Fibroblast of lung (primary cell): ENCODE results near the gene FECH. TPM values are rescaled to one million over a fixed set of nuclear protein-coding genes. Genes with fewer than 3 reads are reported as not detected.
"Not testable (repeated sequence)": the region's sequence is repeated elsewhere in the genome, so short reads cannot be mapped to it uniquely, and the experiment has no call there.

Experiments used
- DNase-seq, 2 donors: peaks; one replicate each; pipeline versions ENCODE4 v3.0.0 to v3.0.0-alpha.2; 2010; ENCODE audit warnings: low read depth in 2 of 2
- H2AFZ ChIP-seq: 2 replicates; pipeline ENCODE4 v1.5.1; 2012; ENCODE audit warnings: low read length, control low read depth, inconsistent platforms
- H3K27ac ChIP-seq: 2 replicates; pipeline ENCODE4 v1.5.1; 2011; ENCODE audit warnings: low read length, control low read depth; ENCODE audit not compliant: insufficient read depth
- H3K27me3 ChIP-seq: 2 replicates; pipeline ENCODE4 v1.5.1; 2011; ENCODE audit warnings: mild to moderate bottlenecking, low read length; ENCODE audit not compliant: control insufficient read depth, insufficient read depth
- H3K36me3 ChIP-seq: 2 replicates; pipeline ENCODE4 v1.5.1; 2011; ENCODE audit warnings: low read length; ENCODE audit not compliant: control insufficient read depth, insufficient read depth
- H3K4me1 ChIP-seq: 2 replicates; pipeline ENCODE4 v1.5.1; 2011; ENCODE audit warnings: low read length; ENCODE audit not compliant: control insufficient read depth, insufficient read depth; ENCODE audit errors: extremely low read depth
- H3K4me2 ChIP-seq: 2 replicates; pipeline ENCODE4 v1.5.1; 2011; ENCODE audit warnings: low read length, control low read depth; ENCODE audit not compliant: insufficient read depth; ENCODE audit errors: extremely low read depth
- H3K4me3 ChIP-seq, 4 experiments: fragments of 200-600 bp in 1 of 4; sonication (generic) in 1 of 4; replicated peaks in 1 of 4; 2 replicates each; pipeline ENCODE4 v1.5.1; 2011 to 2016; ENCODE audit warnings: low read length in 4 of 4, low read depth in 3 of 4, mild to moderate bottlenecking in 3 of 4, control low read depth in 2 of 4, inconsistent platforms in 1 of 4, mixed read lengths in 1 of 4; ENCODE audit not compliant: insufficient read depth in 1 of 4; ENCODE audit errors: control extremely low read depth in 1 of 4
- H3K79me2 ChIP-seq: 2 replicates; pipeline ENCODE4 v1.5.1; 2012; ENCODE audit warnings: mild to moderate bottlenecking, low read length, inconsistent platforms; ENCODE audit not compliant: control insufficient read depth, insufficient read depth
- H3K9ac ChIP-seq: 2 replicates; pipeline ENCODE4 v1.5.1; 2011; ENCODE audit warnings: mild to moderate bottlenecking, low read length, control low read depth; ENCODE audit not compliant: insufficient read depth
- H3K9me3 ChIP-seq: 2 replicates; pipeline ENCODE4 v1.5.1; 2012; ENCODE audit warnings: low read depth, low read length; ENCODE audit not compliant: control insufficient read depth, insufficient read depth
- H4K20me1 ChIP-seq: 2 replicates; pipeline ENCODE4 v1.5.1; 2011; ENCODE audit warnings: low read length; ENCODE audit not compliant: control insufficient read depth, insufficient read depth; ENCODE audit errors: extremely low read depth
- EZH2 ChIP-seq: IDR thresholded peaks from 2 replicates; pipeline ENCODE4 v1.5.1; 2012; ENCODE audit warnings: low read length, control low read depth, mild to moderate bottlenecking; ENCODE audit errors: missing control alignments
- polyA plus RNA-seq, 2 donors: library from polyadenylated mRNA; depleted of rRNA in 1 of 2; stranded (reverse) in 1 of 2; unstranded in 1 of 2; fragments of >200 nt; gene quantifications; 2 replicates each; pipeline ENCODE4 v1.2.1, GENCODE V29; 2011 to 2012; ENCODE audit warnings: missing spikeins in 1 of 2
- total RNA-seq: library from RNA; depleted of rRNA; stranded (reverse); fragments of >200 nt; gene quantifications from 2 replicates; pipeline ENCODE4 v1.2.1, GENCODE V29; 2014
- TF ChIP-seq, protein P1 (sequence below), 2 donors: IDR thresholded peaks in 1 of 2; conservative IDR thresholded peaks in 1 of 2; 1 replicate in 1 of 2; 2 replicates in 1 of 2; pipeline ENCODE4 v1.5.1; 2011 to 2012; ENCODE audit warnings: low read length in 2 of 2, control low read depth in 1 of 2, inconsistent platforms in 1 of 2, low read depth in 1 of 2, mild to moderate bottlenecking in 1 of 2

The FECH gene
- total and polyA plus RNA-seq, 2 donors (not counting 1 experiment from before 2014, with no cell fraction given): 23.8 to 44.4 TPM

DNA sequence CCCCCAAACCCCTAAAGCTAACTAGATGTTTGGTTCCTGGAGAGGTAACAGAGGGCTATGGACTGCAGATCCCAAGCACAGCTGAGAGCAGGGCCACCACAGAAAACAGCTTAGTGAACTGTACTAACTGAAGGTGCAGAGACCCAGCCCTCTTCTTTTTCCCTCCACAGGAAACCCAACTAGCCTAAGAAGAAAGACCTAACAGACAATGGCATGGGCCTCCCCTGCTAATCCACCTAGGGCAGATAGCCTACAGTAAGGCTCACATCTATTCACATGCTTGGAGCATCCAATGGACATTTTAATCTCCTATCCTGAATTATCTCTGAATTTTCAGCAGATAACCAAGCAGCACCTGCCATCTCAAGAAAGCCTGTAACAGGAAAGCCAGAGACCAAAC lies 8.8 kb upstream of the FECH start:
- Histone ChIP-seq H4K20me1 (no peaks in the 10 kb centered on the region), H2AFZ (no peak overlapping the region), H3K4me1 (no peaks in the 10 kb centered on the region), H3K79me2 (no peaks in the 10 kb centered on the region), H3K9me3 (no peaks in the 10 kb centered on the region), H3K27me3 (no peaks in the 10 kb centered on the region), H3K27ac (no peak overlapping the region), H3K4me3 (no peak overlapping the region), H3K4me2 (no peak overlapping the region), H3K9ac (no peak overlapping the region), H3K36me3 (no peaks in the 10 kb centered on the region)
- no peak for DNase-seq
- TF ChIP-seq, protein P1, sequence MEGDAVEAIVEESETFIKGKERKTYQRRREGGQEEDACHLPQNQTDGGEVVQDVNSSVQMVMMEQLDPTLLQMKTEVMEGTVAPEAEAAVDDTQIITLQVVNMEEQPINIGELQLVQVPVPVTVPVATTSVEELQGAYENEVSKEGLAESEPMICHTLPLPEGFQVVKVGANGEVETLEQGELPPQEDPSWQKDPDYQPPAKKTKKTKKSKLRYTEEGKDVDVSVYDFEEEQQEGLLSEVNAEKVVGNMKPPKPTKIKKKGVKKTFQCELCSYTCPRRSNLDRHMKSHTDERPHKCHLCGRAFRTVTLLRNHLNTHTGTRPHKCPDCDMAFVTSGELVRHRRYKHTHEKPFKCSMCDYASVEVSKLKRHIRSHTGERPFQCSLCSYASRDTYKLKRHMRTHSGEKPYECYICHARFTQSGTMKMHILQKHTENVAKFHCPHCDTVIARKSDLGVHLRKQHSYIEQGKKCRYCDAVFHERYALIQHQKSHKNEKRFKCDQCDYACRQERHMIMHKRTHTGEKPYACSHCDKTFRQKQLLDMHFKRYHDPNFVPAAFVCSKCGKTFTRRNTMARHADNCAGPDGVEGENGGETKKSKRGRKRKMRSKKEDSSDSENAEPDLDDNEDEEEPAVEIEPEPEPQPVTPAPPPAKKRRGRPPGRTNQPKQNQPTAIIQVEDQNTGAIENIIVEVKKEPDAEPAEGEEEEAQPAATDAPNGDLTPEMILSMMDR (conservative IDR thresholded peaks at IDR 0.05 in 1 of 2, IDR thresholded peaks at IDR 0.05 in 1 of 2; ENCODE audit: low read depth in 1 of 2, low read length in 2 of 2): no peak
- no peak for TF ChIP-seq EZH2

DNA sequence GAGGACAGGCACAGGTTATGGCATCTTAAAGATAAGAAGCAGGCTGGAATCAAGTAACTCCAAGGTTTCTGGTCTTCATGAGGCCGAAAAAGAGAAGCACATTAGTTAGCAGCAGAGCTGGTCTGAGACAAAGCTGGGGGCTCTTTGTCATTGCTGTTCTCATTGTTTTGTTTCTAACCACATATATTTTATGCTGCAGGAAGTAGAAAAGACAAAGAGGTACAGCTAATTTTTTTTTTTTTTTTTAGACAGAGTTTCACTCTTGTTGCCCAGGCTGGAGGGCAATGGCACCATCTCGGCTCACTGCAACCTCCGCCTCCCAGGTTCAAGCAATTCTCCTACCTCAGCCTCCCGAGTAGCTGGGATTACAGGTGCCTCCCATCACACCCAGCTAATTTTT lies 6.2 kb upstream of the FECH start:
- H2AFZ ChIP-seq, DNase-seq, H3K79me2 ChIP-seq, H4K20me1 ChIP-seq, H3K9me3 ChIP-seq, H3K36me3 ChIP-seq, H3K4me2 ChIP-seq, H3K27me3 ChIP-seq, H3K4me1 ChIP-seq, H3K27ac ChIP-seq, H3K9ac ChIP-seq, H3K4me3 ChIP-seq: not testable (repeated sequence)

GRCh38 chr18:57589161-57589560 lies 2.7 kb upstream of the FECH start:
- DNase-seq: no peak
- Histone ChIP-seq H3K36me3 (no peaks in the 10 kb centered on the region), H3K9ac (no peak overlapping the region), H3K27me3 (no peaks in the 10 kb centered on the region), H3K79me2 (no peaks in the 10 kb centered on the region), H3K4me3 (no peak overlapping the region), H3K4me1 (peaks cover 5% of the 10 kb centered on the region), H3K4me2 (no peak overlapping the region), H3K27ac (no peak overlapping the region), H4K20me1 (no peaks in the 10 kb centered on the region), H3K9me3 (no peaks in the 10 kb centered on the region), H2AFZ (no peak overlapping the region)
- no peak for TF ChIP-seq EZH2
- TF ChIP-seq, protein P1 (conservative IDR thresholded peaks at IDR 0.05 in 1 of 2, IDR thresholded peaks at IDR 0.05 in 1 of 2; ENCODE audit: low read depth in 1 of 2, low read length in 2 of 2): no peak
